GM12864 (cell line): ENCODE results near the gene OTOGL.
"Not testable (repeated sequence)": the region's sequence is repeated elsewhere in the genome, so short reads cannot be mapped to it uniquely, and the experiment has no call there.

Source experiments
- DNase-seq: peaks from one replicate; pipeline ENCODE4 v3.0.0-alpha.2; 2011; ENCODE audit warnings: low read depth
- H3K4me3 ChIP-seq: 2 replicates; pipeline ENCODE4 v1.5.1; 2011; ENCODE audit warnings: mild to moderate bottlenecking, low read depth, low read length, control low read depth
- CTCF ChIP-seq: IDR thresholded peaks from 2 replicates; pipeline ENCODE4 v1.5.1; 2011; ENCODE audit warnings: low read depth, mild to moderate bottlenecking, moderate library complexity, low read length, control low read depth, inconsistent platforms; ENCODE audit errors: missing control alignments

OTOGL gene

GRCh38 chr12:80129895-80130530 lies 30.7 kb downstream of the OTOGL start:
- TF ChIP-seq CTCF: no peak
- no peak overlapping the region for H3K4me3 ChIP-seq
- no peak for DNase-seq

- H3K4me3 ChIP-seq: no peak overlapping the region
- no peak for TF ChIP-seq CTCF
- no peak for DNase-seq
These were observed 36.3 kb downstream of the OTOGL start for GRCh38 chr12:80135624-80136023.

- no peak for DNase-seq
- no peak for TF ChIP-seq CTCF
- no peak overlapping the region for H3K4me3 ChIP-seq
These were observed 40.7 kb downstream of the OTOGL start for GRCh38 chr12:80140005-80140404.

- no peak for DNase-seq
- no peak for TF ChIP-seq CTCF
- no peak overlapping the region for H3K4me3 ChIP-seq
These were observed 43.3 kb downstream of the OTOGL start for GRCh38 chr12:80142640-80143039.

- no peak for TF ChIP-seq CTCF
- no peak for DNase-seq
- no peak overlapping the region for H3K4me3 ChIP-seq
These were observed 44.2 kb downstream of the OTOGL start for GRCh38 chr12:80143537-80143936.

GRCh38 chr12:80149547-80150313 lies 50.4 kb downstream of the OTOGL start:
- not testable (repeated sequence) for DNase-seq, H3K4me3 ChIP-seq

- TF ChIP-seq CTCF: no peak
- no peak overlapping the region for H3K4me3 ChIP-seq
- no peak for DNase-seq
These were observed 51.8 kb downstream of the OTOGL start for GRCh38 chr12:80151131-80151530.
